Nephron progenitor cell (in vitro differentiated cells): ENCODE measurements around the gene RNF167.
A peak's percentile ranks its signal among the peaks of the same experiment; 100 is the strongest.

Experiments used
- DNase-seq: peaks from one replicate; pipeline ENCODE4 v3.0.0; 2021
- H3K27ac Mint-ChIP-seq: 2 replicates; pipeline ENCODE4 v1.8.0; 2021; ENCODE audit warnings: mild to moderate bottlenecking, moderate library complexity, mixed read lengths
- H3K27me3 Mint-ChIP-seq: 2 replicates; pipeline ENCODE4 v1.8.0; 2021; ENCODE audit warnings: mild to moderate bottlenecking, low read depth, mixed read lengths; ENCODE audit not compliant: poor library complexity
- H3K36me3 Mint-ChIP-seq: 2 replicates; pipeline ENCODE4 v1.8.0; 2021; ENCODE audit warnings: low read depth, mixed read lengths
- H3K4me1 Mint-ChIP-seq: 2 replicates; pipeline ENCODE4 v1.8.0; 2021; ENCODE audit warnings: mixed read lengths
- H3K4me3 Mint-ChIP-seq: 2 replicates; pipeline ENCODE4 v1.8.0; 2021; ENCODE audit warnings: mild to moderate bottlenecking, moderate library complexity, mixed read lengths
- H3K9me3 Mint-ChIP-seq: 2 replicates; pipeline ENCODE4 v1.8.0; 2021; ENCODE audit warnings: mild to moderate bottlenecking, moderate library complexity, mixed read lengths
- CTCF ChIP-seq: fragments of 200-600 bp; sonication (generic); IDR thresholded peaks from 2 replicates; pipeline ENCODE4 v1.5.0; 2021; ENCODE audit warnings: antibody characterized with exemption

Gene RNF167

GRCh38 chr17:4972752-4973151 lies 32.7 kb downstream of the RNF167 start:
- Mint-ChIP-seq H3K27ac (peak overlapping the region; percentile 57), H3K36me3 (peaks cover 34% of the 10 kb centered on the region)

GRCh38 chr17:4973256-4974114 lies 33.4 kb downstream of the RNF167 start:
- TF ChIP-seq CTCF = no peak
- DNase-seq = no peak
- peaks cover 15% of the 10 kb centered on the region for H3K4me1 Mint-ChIP-seq
- peak overlapping the region; percentile 53 for H3K27ac Mint-ChIP-seq
- peaks cover 37% of the 10 kb centered on the region for H3K36me3 Mint-ChIP-seq
- H3K27me3 Mint-ChIP-seq = peaks cover 10% of the 10 kb centered on the region
- H3K4me3 Mint-ChIP-seq = no peak overlapping the region
- no peaks in the 10 kb centered on the region for H3K9me3 Mint-ChIP-seq

More at GRCh38 chr17:4972752-4973151, 32.7 kb downstream of the RNF167 start:
- Mint-ChIP-seq H3K4me3 (peak overlapping the region; percentile 16), H3K27me3 (peaks cover 10% of the 10 kb centered on the region), H3K4me1 (peaks cover 15% of the 10 kb centered on the region), H3K9me3 (no peaks in the 10 kb centered on the region)
- DNase-seq = no peak
- TF ChIP-seq CTCF = no peak

GRCh38 chr17:4974115-4974670 lies 34.1 kb downstream of the RNF167 start:
- peaks cover 16% of the 10 kb centered on the region for H3K4me1 Mint-ChIP-seq
- peak overlapping the region; percentile 53 for H3K27ac Mint-ChIP-seq
- peaks cover 37% of the 10 kb centered on the region for H3K36me3 Mint-ChIP-seq
- no peak overlapping the region for H3K4me3 Mint-ChIP-seq
- H3K9me3 Mint-ChIP-seq = no peaks in the 10 kb centered on the region
- TF ChIP-seq CTCF = no peak
- DNase-seq = no peak
- peaks cover 10% of the 10 kb centered on the region for H3K27me3 Mint-ChIP-seq

- no peak for DNase-seq
- no peaks in the 10 kb centered on the region for H3K9me3 Mint-ChIP-seq
- H3K27me3 Mint-ChIP-seq = peaks cover 3% of the 10 kb centered on the region
- peaks cover 28% of the 10 kb centered on the region for H3K36me3 Mint-ChIP-seq
- no peak for TF ChIP-seq CTCF
- no peak overlapping the region for H3K27ac Mint-ChIP-seq
- peaks cover 17% of the 10 kb centered on the region for H3K4me1 Mint-ChIP-seq
- no peak overlapping the region for H3K4me3 Mint-ChIP-seq
Observed at GRCh38 chr17:4978726-4979125, 38.7 kb downstream of the RNF167 start.

- Mint-ChIP-seq H3K27ac (peak overlapping the region; percentile 6), H3K27me3 (peaks cover 5% of the 10 kb centered on the region), H3K4me3 (peak overlapping the region; percentile 21), H3K36me3 (peaks cover 22% of the 10 kb centered on the region), H3K9me3 (no peaks in the 10 kb centered on the region), H3K4me1 (peaks cover 20% of the 10 kb centered on the region)
- DNase-seq = peak; percentile 58
- TF ChIP-seq CTCF = peak; percentile 75
Observed at GRCh38 chr17:4980644-4981216, 40.7 kb downstream of the RNF167 start.
